Hippocampal formation (tissue), 2 donors: ENCODE measurements around the gene CYTH1.

Experiments
- DNase-seq, 2 donors: peaks; one replicate each; lab custom pipeline; 2025; lab: John Stamatoyannopoulos, UW

Gene CYTH1

DNA sequence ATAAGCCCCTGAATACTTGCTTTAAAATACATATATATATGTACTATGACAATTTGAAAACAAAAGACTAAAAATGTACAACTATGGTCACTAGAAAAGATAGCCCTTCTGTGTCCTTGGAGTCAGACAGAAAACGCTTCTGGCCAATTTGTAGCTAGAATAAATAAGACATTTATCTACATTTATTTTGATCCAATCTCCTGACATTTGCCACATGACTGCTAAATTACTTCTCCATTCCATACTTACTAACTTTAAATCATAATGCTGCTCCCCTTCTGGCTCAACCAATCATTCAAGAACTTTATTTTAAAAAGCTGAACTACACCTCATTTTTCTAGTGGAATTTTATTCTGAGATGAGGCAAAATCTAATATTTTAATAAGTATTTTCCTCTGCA is 65.8 kb downstream of the CYTH1 start:
- no peak for DNase-seq

DNA sequence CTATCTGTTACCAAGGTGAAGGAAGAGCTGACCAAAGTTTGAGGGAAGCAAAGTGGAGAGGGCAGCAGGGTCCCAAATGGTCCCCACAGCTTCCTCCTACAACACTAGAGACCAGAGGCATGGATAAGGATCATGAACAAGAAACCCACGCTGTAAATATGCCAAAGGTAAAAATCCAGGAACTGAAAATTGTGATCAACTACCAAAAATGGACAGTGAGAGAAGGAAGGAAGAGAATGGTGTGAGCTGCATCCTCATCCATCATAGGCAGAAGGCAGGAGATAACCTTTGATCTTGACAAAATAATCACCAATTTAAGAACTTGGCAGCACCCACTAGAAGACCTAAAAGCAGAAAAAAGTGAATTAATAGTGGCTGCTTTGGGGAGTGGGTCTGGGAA is 66.2 kb downstream of the CYTH1 start:
- DNase-seq = no peak

GRCh38 chr17:78715000-78715771 is 66.9 kb downstream of the CYTH1 start:
- no peak for DNase-seq

- DNase-seq = no peak
Measured at GRCh38 chr17:78714534-78714933, 67.5 kb downstream of the CYTH1 start.

GRCh38 chr17:78712043-78712442 is 70.0 kb downstream of the CYTH1 start:
- DNase-seq = no peak

- DNase-seq = no peak
Measured at GRCh38 chr17:78710607-78711006, 71.5 kb downstream of the CYTH1 start.

- DNase-seq = no peak
Measured at GRCh38 chr17:78709751-78710181, 72.3 kb downstream of the CYTH1 start.

DNA sequence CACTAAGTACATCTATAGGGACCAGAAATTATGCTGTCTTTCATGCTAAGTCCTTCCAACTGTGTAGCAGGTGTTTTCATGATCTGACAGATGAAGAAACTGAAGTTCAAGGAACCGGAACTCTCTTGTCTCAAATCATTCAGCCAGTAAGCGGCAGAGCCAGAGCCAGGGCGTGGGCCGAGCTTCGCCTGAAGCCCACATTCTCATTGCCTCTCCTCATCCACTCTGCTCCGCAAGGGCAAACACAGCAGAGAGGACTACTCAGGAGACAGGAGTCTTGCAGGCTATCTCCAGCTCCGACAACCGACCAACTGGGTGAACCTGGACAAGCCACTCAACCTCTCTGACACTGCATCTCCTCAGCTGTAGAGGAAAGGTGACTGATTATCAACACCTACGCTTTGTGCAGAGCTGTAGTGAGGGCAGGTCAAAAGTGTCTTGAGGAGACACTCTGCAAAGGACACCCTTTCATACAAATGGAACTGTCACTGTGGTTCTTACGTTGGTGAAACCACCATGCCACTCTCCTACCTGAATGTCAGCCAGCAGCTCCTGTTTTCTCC is 72.9 kb downstream of the CYTH1 start:
- DNase-seq = no peak

GRCh38 chr17:78708510-78708973 is 73.5 kb downstream of the CYTH1 start:
- peak; percentile 74 to 82 for DNase-seq

DNA sequence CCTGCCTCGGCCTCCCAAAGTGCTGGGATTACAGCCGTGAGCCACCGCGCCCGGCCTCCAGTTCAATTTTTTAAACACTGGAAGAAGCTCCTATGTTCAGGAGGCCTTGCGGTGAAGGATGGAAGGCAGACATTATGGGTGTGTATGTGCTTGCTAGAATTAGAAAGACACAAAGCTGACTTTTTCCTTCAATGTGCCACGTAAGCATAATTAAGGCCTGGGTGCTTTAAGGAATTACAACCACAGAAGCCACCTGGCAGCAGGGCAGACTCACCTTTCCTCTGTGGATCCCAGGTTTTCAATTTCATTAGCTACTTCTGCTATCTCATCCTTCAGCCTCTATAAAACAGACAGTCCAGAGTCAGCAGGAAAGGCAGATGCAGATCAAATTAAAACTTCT is 74.2 kb downstream of the CYTH1 start:
- no peak for DNase-seq

DNA sequence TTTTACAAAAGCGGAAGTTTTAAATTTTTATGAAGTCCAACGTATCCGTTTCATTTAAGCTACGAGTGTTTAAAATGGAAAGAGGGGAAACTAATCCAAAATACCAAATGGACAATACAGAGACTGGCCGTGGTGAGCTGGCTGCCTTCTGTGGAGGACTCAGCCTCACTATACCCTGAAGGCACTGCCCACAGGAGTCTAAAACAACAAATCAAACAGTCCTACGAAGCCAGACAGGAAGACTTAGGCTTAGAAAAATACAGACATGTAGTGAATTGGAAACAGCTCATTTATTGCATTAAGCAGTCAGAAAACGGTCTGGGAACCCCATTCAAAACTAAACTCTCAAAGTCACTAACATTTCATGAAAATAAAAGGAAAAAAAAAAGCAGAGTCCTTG is 75.1 kb downstream of the CYTH1 start:
- no peak for DNase-seq

DNA sequence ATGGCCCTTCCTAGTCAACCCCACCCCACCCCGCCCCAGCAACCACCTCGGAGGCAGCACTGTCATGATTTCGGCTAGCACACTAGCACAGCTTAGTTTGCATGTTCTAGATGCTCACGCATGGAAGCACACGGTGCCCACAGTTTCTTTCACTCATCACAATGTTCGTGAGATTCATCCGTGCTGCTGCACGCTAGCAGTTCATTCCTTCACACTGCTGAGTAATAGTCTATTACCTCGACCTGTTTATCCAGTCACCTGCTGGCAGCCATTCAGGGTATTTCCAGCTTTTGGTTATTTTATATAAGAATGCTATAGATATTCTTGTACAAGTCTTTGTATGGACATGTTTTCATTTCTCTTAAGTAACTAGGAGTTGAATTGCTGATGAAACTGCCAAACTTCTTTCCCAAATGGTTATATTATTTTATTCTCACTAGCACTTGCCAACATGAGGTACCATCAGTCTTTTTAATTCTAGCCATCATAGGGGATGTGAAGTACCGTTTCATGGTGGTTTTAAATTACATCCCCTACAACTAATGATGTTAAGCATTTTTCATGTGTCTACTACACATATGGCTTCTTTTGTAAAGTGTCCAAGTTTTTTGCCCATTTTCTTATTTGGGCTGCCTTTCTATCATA is 75.7 kb downstream of the CYTH1 start:
- DNase-seq = no peak

GRCh38 chr17:78705071-78705470 is 77.0 kb downstream of the CYTH1 start:
- DNase-seq = no peak

DNA sequence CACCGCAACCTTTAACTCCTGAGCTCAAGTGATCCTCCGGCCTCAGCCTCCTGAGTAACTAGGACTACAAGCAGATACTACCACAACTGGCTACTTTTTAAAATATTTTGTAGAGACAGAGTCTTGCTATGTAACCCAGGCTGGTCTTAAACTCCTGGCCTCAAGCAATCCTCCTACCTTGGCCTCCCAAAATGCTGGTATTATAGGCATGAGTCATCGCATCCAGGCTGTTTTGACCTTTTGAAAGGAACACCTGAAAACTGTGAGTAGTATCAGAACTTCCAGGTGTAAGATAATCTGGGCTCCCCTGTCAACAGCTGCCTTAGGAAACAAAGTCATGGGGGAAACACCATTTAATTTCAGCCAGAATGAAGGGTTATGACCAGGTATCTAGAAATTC is 77.5 kb downstream of the CYTH1 start:
- no peak for DNase-seq

DNA sequence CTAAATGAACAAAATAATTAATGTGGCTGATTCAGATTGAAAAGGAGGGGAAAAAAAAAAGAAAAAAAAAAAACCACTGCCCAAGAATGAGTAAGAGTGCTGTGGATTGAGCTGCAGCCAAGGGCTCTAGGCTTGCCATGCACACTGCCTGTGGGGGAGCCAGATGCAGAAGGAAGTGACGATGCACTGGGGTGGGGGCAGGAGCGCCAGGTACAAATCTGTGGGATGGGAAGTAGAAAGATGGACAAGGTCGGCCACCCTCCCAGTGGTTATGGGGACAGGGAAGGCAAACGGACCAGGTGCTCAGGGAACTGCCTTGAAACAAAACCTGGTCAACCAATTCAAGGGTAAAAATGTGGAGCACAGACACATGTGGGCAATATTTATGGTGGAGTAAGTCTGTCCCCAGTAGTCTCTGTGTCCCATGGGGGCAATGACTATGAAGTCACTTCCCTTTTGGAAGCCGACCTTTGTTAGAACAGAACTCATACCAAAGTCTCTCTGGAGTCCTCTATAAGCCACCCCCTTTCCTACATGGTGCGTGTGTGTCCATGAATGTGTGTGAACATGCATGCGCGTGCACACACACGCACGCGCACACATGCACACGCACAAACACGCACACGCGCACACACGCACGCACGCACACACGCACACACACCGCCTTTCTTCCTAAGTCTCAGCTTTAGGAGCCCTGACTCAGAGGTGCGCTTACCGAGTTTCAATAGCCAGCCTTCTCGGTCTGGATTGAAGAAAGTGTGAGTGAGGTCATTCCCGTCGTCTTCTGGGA is 84.3 kb downstream of the CYTH1 start:
- no peak for DNase-seq

GRCh38 chr17:78697122-78697521 is 85.0 kb downstream of the CYTH1 start:
- DNase-seq = no peak

DNA sequence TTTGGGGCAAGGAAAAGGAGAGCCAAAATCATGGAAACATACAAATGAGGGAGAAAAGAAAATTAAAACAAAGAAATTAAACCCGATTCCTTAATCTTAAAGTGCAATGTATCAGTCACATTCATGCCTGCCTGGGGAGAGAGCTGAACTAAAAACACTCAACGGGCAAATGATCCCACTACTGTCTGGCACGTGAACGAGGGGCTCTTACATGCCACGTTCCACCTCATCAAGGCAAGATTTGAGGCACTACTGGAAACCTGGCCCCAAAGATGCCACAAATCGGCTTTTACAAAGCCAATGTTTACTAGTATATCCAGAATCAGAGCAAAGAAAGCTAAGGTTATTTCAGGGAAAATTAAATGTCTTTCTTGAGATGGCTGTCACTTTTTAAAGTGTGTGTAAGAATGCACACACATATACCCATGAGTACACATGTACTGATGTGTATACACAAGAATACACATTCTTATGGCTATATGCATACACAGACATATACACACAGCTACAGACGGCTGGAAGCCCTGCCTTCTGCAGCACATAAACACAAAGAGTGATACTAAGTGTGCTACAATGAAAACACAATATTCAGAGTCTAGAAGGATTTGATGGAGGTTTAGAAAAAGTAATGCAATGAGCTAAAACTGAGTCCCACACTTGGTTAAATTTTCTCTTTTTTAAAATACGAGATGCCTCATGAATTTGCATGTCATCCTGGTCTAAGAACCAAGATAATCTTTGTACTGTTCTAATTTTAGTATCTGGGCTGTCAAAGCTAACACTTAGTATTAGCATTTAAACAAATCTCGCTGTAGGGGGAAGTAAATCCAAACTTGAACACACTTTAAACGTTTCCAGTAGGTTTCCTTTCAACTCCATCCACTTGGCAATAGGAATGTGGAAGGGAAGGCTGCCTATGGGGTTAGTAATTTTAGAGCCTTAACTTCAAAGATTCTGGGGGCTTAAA is 85.8 kb downstream of the CYTH1 start:
- no peak for DNase-seq

GRCh38 chr17:78694805-78695531 is 87.1 kb downstream of the CYTH1 start:
- DNase-seq = no peak

DNA sequence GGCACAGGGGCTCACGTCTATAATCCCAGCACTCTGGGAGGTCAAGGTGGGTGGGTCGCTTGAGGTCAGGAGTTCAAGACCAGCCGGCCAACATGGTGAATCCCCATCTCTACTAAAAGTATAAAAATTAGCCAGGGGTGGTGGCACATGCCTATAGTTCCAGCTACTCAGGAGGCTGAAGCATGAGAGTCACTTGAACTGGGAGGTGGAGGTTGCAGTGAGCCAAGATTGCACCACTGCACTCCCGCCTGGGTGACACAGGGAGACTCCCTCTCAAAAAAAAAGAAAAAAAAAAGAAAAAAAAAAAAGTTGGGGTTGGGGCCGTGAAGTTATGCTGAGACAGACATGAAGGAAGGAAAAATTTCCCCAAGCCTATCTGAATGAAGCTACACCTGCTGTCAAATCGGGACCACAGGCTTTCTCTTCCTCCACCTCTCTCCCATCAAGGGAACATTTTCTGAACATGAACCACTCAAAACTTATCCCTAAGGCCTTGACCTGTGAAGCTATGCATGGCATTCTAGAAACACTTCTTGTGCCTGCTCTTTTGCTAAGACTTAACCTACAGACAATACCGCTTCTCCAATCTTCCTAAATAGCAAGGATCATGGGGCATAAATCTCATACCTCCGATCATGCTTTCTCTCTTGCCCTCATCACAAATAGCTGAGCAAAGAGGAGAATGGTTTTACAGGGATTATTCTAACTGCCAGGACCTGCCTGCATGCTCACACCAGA is 88.6 kb downstream of the CYTH1 start:
- no peak for DNase-seq
